Heart left ventricle (tissue), 16 donors: ENCODE measurements around the gene TRA2B. TPM values are rescaled to one million over a fixed set of nuclear protein-coding genes. Genes with fewer than 3 reads are reported as not detected.
A peak's percentile ranks its signal among the peaks of the same experiment; 100 is the strongest.

Experiments used
- ATAC-seq, 4 donors: fragments of 200-7000 bp; cut with Tn5 transposase; one replicate each; pipeline ENCODE4 v1.9.1; 2020 to 2022; ENCODE audit warnings: moderate library complexity in 4 of 4, mild to moderate bottlenecking in 3 of 4, moderate number of reproducible peaks in 1 of 4
- DNase-seq, 5 donors: peaks; one replicate each; pipeline ENCODE4 v3.0.0-alpha.2; 2020
- H3K27ac ChIP-seq, 12 donors: fragments of 200-600 bp; sonication (generic) in 4 of 12; one replicate each; pipeline versions ENCODE4 v1.5.0 to v1.8.0; 2016 to 2022; ENCODE audit warnings: mild to moderate bottlenecking in 2 of 12
- H3K27me3 ChIP-seq, 9 donors: fragments of 200-600 bp; sonication (generic) in 2 of 9; one replicate each; pipeline versions ENCODE4 v1.5.1 to v1.8.0; 2016 to 2022; ENCODE audit warnings: mild to moderate bottlenecking in 3 of 9
- H3K36me3 ChIP-seq, 9 donors: fragments of 200-600 bp; sonication (generic) in 2 of 9; one replicate each; pipeline versions ENCODE4 v1.5.0 to v1.8.0; 2018 to 2022; ENCODE audit warnings: mild to moderate bottlenecking in 2 of 9
- H3K4me1 ChIP-seq, 12 donors: fragments of 200-600 bp; sonication (generic) in 4 of 12; one replicate each; pipeline versions ENCODE4 v1.5.0 to v1.8.0; 2016 to 2022; ENCODE audit warnings: mild to moderate bottlenecking in 3 of 12
- H3K4me3 ChIP-seq, 12 donors: fragments of 200-600 bp; sonication (generic) in 4 of 12; one replicate each; pipeline versions ENCODE4 v1.5.0 to v1.8.0; 2017 to 2022; ENCODE audit warnings: mild to moderate bottlenecking in 9 of 12, moderate library complexity in 4 of 12
- H3K9me3 ChIP-seq, 12 donors: fragments of 200-600 bp; sonication (generic) in 4 of 12; one replicate each; pipeline versions ENCODE4 v1.5.0 to v1.8.0; 2016 to 2022; ENCODE audit warnings: mild to moderate bottlenecking in 1 of 12
- POLR2A ChIP-seq, 2 donors: fragments of 450-650 bp; IDR thresholded peaks; one replicate each; pipeline ENCODE4 v1.6.1; 2017; ENCODE audit warnings: antibody characterized with exemption in 2 of 2, mild to moderate bottlenecking in 2 of 2, moderate library complexity in 2 of 2
- WGBS, 4 donors: extraction: QIAGEN DNeasy Blood & Tissue Kit in 2 of 4; methylation state at CpG; one replicate each; pipeline versions ENCODE4 v1.1.5 to v1.1.7; 2013 to 2018; 5-methylcytosine and 5-hydroxymethylcytosine counted together
- intact Hi-C, 10 donors: fragments of 100-400 bp; cut with DNase I; formaldehyde crosslinking; loops; one replicate each; pipeline versions ENCODE4 v1.11.1 to v1.14.2; 2022
- polyA plus RNA-seq, 2 donors: library from polyadenylated mRNA; stranded (reverse); fragments of 200-250 nt; gene quantifications; one replicate each; pipeline ENCODE4 v1.2.3, GENCODE V29; 2013
- total RNA-seq, 9 donors: library from RNA; depleted of rRNA in 2 of 9; stranded (reverse); fragments of >200 nt in 2 of 9; fragmentation: NEBNext Ultra II Directional in 3 of 9; extraction: Animal tissue kit (Norgen Biotek cat#: 25700) in 3 of 9; gene quantifications; one replicate each; pipeline versions ENCODE4 v1.1.0 to v1.2.4, GENCODE V29; 2016 to 2023
- TF ChIP-seq, protein P1 (sequence below), 12 donors: fragments of 200-600 bp; sonication (generic) in 4 of 12; IDR thresholded peaks; one replicate each; pipeline versions ENCODE4 v1.5.0 to v1.8.0; 2018 to 2022; ENCODE audit warnings: antibody characterized with exemption in 12 of 12, mild to moderate bottlenecking in 5 of 12
- donor health status: ischemic (EF 13 %, LVEDD 7.1; RV severe dilation, severe dysfunction).
- donor health status: healthy with polysubstance abuse.
- donor health status: DM: no; HTN: yes; CAD: no.
- donor health status: DM: no; HTN: no; CAD: no.
- donor health status: ischemic (EF 25% LVEDD 6.9; RV normal size, moderate dysfunction).
- donor health status: ischemic (EF 25% LVEDD 5.7; RV mildly dilated, moderate dysfunction).
- donor health status: healthy.
- donor health status: DM: yes; HTN: yes; CAD: no.
- donor health status: ischemic (EF 35%, LVEDD 5.7; RV mildly dilated, moderate dysfunction).
- donor health status: nonischemic (EF 11% LVEDD 7.7; RV severe dilation, severe dysfunction).
- donor health status: DM: yes; HTN: yes; CAD: no.
- donor health status: PGD.
- donor health status: ischemic (EF 29% LVEDD 5.4; RV normal size, mild dysfunction).
- donor health status: nonischemic (EF 23%, LVEDD 6.1; RV moderate dilation, normal function).

Gene TRA2B
- total and polyA plus RNA-seq, 11 donors: 28.5 to 66.0 (median 46.1) TPM

DNA sequence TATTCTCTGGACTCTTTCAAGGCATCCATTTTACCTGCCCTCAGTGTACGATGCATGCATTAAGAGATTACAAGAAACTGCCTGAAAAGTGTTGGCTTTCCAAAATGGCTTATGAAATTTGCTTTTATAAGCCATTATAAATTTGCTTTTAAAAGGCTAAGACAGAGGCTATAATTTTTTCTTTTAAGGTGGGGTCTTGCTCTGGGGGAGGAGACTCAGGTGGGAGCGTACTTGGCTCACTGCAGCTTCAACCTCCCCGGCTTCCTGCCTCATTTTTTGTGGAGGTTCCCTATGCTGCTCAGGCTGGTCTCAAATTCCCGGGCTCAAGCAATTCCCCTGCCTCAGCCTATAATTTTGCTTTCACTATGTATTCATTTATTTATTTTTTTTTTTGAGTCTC lies 17.6 kb downstream of the TRA2B start:
- intact Hi-C loops: loop anchor here in 1 of 10 donors (10.0 kb wide), 1 partner anchor 95 kb away; the partner anchor contains the start of gene IGF2BP2
- Histone ChIP-seq H3K27me3 (no peaks in the 10 kb centered on the region), H3K9me3 (no peaks in the 10 kb centered on the region), H3K4me1 (peaks cover 0 to 27% (median 4%) of the 10 kb centered on the region in 12 donors), H3K4me3 (no peak overlapping the region), H3K36me3 (peaks cover 0 to 100% (median 100%) of the 10 kb centered on the region in 9 donors), H3K27ac (no peak overlapping the region)
- TF ChIP-seq, protein P1, sequence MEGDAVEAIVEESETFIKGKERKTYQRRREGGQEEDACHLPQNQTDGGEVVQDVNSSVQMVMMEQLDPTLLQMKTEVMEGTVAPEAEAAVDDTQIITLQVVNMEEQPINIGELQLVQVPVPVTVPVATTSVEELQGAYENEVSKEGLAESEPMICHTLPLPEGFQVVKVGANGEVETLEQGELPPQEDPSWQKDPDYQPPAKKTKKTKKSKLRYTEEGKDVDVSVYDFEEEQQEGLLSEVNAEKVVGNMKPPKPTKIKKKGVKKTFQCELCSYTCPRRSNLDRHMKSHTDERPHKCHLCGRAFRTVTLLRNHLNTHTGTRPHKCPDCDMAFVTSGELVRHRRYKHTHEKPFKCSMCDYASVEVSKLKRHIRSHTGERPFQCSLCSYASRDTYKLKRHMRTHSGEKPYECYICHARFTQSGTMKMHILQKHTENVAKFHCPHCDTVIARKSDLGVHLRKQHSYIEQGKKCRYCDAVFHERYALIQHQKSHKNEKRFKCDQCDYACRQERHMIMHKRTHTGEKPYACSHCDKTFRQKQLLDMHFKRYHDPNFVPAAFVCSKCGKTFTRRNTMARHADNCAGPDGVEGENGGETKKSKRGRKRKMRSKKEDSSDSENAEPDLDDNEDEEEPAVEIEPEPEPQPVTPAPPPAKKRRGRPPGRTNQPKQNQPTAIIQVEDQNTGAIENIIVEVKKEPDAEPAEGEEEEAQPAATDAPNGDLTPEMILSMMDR (IDR thresholded peaks at IDR 0.05): no peak
- no peak for TF ChIP-seq POLR2A (IDR thresholded peaks at IDR 0.05)
- ATAC-seq (peak in 1 of 4 donors; percentile 8), DNase-seq (no peak)
- 85 to 93% (median 89%) methylated on average over 4 of the region's 4 CpGs for WGBS, 4 donors

- WGBS, 4 donors: 81 to 91% (median 87%) methylated on average over 5 of the region's 5 CpGs
- intact Hi-C loops: no loop called here
- ATAC-seq: no peak
- DNase-seq: no peak
- H3K9me3 ChIP-seq: no peaks in the 10 kb centered on the region
- H3K27me3 ChIP-seq: no peaks in the 10 kb centered on the region
- peaks cover 0 to 6% (median 0%) of the 10 kb centered on the region in 12 donors for H3K4me1 ChIP-seq
- H3K36me3 ChIP-seq: peaks cover 0 to 87% (median 77%) of the 10 kb centered on the region in 9 donors
- no peak overlapping the region for H3K27ac ChIP-seq
- TF ChIP-seq, protein P1 (IDR thresholded peaks at IDR 0.05): no peak
- no peak for TF ChIP-seq POLR2A (IDR thresholded peaks at IDR 0.05)
- H3K4me3 ChIP-seq: no peak overlapping the region
Measured at GRCh38 chr3:185916042-185916833, 21.6 kb downstream of the TRA2B start.

DNA sequence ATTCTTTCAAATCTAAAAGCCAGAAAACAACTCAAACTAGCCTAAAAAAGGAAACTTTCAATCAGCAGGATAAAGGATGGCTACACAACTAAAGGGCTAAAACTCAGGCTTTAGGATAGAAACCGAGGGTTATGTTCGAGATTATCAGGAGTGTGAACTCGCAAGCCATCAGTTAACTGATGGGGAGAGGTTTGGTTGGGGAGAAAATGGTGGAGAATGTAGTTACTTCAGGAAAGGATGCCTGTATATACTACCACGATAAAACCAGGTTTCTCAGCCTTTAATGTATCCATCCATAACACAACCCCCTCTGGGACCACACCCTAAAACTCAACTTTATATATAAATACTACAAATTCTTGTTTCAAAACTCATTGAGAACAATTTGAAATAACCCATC lies 22.2 kb downstream of the TRA2B start:
- Histone ChIP-seq H3K36me3 (peaks cover 0 to 81% (median 71%) of the 10 kb centered on the region in 9 donors), H3K4me1 (peaks cover 0 to 3% (median 0%) of the 10 kb centered on the region in 12 donors), H3K27me3 (no peaks in the 10 kb centered on the region), H3K9me3 (no peaks in the 10 kb centered on the region), H3K27ac (no peak overlapping the region), H3K4me3 (no peak overlapping the region)
- 84 to 90% (median 86%) methylated on average over 4 of the region's 4 CpGs for WGBS, 4 donors
- DNase-seq (no peak), ATAC-seq (no peak)
- TF ChIP-seq, protein P1 (IDR thresholded peaks at IDR 0.05): no peak
- TF ChIP-seq POLR2A (IDR thresholded peaks at IDR 0.05): no peak
- intact Hi-C loops: no loop called here

GRCh38 chr3:185914911-185915629 lies 22.7 kb downstream of the TRA2B start:
- DNase-seq (no peak), ATAC-seq (no peak)
- Histone ChIP-seq H3K27me3 (no peaks in the 10 kb centered on the region), H3K9me3 (no peaks in the 10 kb centered on the region), H3K4me1 (peaks cover 0 to 3% (median 0%) of the 10 kb centered on the region in 12 donors), H3K36me3 (peaks cover 0 to 76% (median 65%) of the 10 kb centered on the region in 9 donors), H3K27ac (peak overlapping the region in 1 of 12 donors; percentile 3), H3K4me3 (no peak overlapping the region)
- intact Hi-C loops: no loop called here
- WGBS, 4 donors: 85 to 90% (median 86%) methylated on average over 6 of the region's 6 CpGs
- TF ChIP-seq, protein P1 (IDR thresholded peaks at IDR 0.05): no peak
- TF ChIP-seq POLR2A (IDR thresholded peaks at IDR 0.05): no peak
